Coronary artery (tissue), 2 donors: Measurements from ENCODE around the gene TPM2.

Source experiments
- DNase-seq: peaks from one replicate; pipeline ENCODE4 v3.0.0-alpha.2; 2017; ENCODE audit warnings: low spot score
- H3K27ac ChIP-seq, 2 donors: fragments of 200-600 bp; sonication (generic); one replicate each; pipeline ENCODE4 v1.5.1; 2016 to 2019
- H3K4me3 ChIP-seq: fragments of 200-600 bp; sonication (generic); 2 replicates; pipeline ENCODE4 v1.5.1; 2016; ENCODE audit warnings: mild to moderate bottlenecking, moderate library complexity
- CTCF ChIP-seq: fragments of 200-600 bp; sonication (generic); IDR thresholded peaks from one replicate; pipeline ENCODE4 v1.5.1; 2019; ENCODE audit warnings: antibody characterized with exemption

The TPM2 gene

GRCh38 chr9:35683323-35683722 lies 6.4 kb downstream of the TPM2 start:
- peak overlapping the region; percentile 82 for H3K4me3 ChIP-seq
- H3K27ac ChIP-seq: peak overlapping the region; percentile 96
- no peak for TF ChIP-seq CTCF
- DNase-seq: no peak

GRCh38 chr9:35682520-35683315 lies 7.0 kb downstream of the TPM2 start:
- no peak for TF ChIP-seq CTCF
- no peak for DNase-seq
- peak overlapping the region; percentile 96 for H3K27ac ChIP-seq
- peak overlapping the region; percentile 82 for H3K4me3 ChIP-seq

GRCh38 chr9:35682051-35682450 lies 7.7 kb downstream of the TPM2 start:
- H3K27ac ChIP-seq: peak overlapping the region; percentile 46 to 96
- peak overlapping the region; percentile 82 for H3K4me3 ChIP-seq
- DNase-seq: no peak
- TF ChIP-seq CTCF: no peak

- H3K27ac ChIP-seq: peak overlapping the region; percentile 46 to 96
These were observed 8.3 kb downstream of the TPM2 start for GRCh38 chr9:35681341-35682002.

GRCh38 chr9:35680331-35681105 lies 9.2 kb downstream of the TPM2 start:
- Histone ChIP-seq H3K4me3 (no peak overlapping the region), H3K27ac (peak overlapping the region; percentile 46 to 96)
- no peak for DNase-seq
- TF ChIP-seq CTCF: no peak

More at GRCh38 chr9:35681341-35682002, 8.3 kb downstream of the TPM2 start:
- no peak for TF ChIP-seq CTCF
- no peak for DNase-seq
- H3K4me3 ChIP-seq: peak overlapping the region; percentile 82

GRCh38 chr9:35679766-35680330 lies 9.9 kb downstream of the TPM2 start:
- DNase-seq: no peak
- Histone ChIP-seq H3K4me3 (no peak overlapping the region), H3K27ac (peak overlapping the region in 1 of 2 donors; percentile 96)
- no peak for TF ChIP-seq CTCF
